Stimulated activated CD8-positive, alpha-beta memory T cell treated with anti-CD3 and anti-CD28 coated beads, Interleukin-7, amount 100 ng/mL, for 24 hours (primary cell): Measurements from ENCODE around the gene GGPS1.
"Not testable (repeated sequence)": the region's sequence is repeated elsewhere in the genome, so short reads cannot be mapped to it uniquely, and the experiment has no call there.

Source experiments
- DNase-seq: peaks from one replicate; pipeline ENCODE4 v3.0.0-alpha.2; 2020; ENCODE audit warnings: low read depth

GGPS1 gene

DNA sequence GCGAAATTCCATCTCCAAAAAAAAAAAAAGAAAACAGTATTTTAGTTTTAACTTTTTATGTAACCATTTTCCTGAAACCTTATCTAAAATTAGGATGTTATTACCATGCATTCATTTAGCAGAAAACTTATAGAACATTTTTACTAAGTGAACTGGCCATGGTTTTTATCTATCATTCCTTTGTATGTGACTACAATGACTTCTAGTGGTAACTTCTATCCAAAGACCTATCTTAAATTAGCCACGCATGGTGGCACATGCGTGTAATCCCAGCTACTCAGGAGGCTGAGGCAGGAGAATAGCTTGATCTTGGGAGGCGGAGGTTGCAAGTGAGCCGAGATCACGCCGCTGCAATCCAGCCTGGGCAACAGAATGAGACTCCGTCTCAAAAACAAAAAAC lies 11.4 kb downstream of the GGPS1 start:
- DNase-seq = no peak

DNA sequence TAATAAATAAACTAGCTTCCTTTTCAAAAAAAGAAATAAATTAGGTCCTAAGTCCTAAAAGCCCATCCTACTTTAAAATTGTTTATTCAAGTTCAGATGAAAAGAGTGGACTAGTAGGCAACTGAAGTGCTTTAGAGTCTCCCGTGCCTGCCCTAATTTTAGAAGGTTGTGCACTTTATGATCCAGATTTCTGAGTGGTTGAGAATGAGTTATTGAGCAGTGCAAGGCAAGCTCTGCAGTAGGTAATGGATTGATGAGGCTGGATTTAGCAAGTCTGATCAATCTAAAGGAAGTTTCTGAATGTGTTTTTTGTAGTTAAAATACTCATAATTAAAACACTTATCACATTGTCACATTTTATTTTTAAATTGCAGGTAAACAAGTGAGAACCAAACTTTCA lies 13.0 kb downstream of the GGPS1 start:
- no peak for DNase-seq

DNA sequence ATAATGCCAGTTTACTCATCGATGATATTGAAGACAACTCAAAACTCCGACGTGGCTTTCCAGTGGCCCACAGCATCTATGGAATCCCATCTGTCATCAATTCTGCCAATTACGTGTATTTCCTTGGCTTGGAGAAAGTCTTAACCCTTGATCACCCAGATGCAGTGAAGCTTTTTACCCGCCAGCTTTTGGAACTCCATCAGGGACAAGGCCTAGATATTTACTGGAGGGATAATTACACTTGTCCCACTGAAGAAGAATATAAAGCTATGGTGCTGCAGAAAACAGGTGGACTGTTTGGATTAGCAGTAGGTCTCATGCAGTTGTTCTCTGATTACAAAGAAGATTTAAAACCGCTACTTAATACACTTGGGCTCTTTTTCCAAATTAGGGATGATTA lies 13.7 kb downstream of the GGPS1 start:
- no peak for DNase-seq

GRCh38 chr1:235342471-235342870 lies 14.1 kb downstream of the GGPS1 start:
- no peak for DNase-seq

- no peak for DNase-seq
Measured at GRCh38 chr1:235343726-235344125, 15.4 kb downstream of the GGPS1 start.

DNA sequence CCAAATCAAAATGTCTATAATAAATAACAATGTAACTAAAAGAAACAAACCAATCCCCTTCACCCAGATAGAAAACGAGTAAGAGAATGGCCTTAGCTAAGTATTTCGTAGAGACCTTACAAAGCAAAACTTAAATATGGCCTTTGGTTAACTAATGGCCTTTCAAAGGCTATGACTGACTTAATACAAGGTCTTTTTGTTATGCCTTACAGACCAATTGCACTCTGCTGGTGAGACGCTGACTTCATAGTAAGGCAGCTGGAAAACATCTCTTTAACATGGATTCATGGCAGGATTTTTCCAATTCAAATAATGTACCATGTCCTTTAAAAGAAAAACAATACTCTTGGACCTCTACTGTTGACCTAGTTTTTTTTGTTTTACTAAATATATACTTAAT lies 23.1 kb downstream of the GGPS1 start:
- no peak for DNase-seq

DNA sequence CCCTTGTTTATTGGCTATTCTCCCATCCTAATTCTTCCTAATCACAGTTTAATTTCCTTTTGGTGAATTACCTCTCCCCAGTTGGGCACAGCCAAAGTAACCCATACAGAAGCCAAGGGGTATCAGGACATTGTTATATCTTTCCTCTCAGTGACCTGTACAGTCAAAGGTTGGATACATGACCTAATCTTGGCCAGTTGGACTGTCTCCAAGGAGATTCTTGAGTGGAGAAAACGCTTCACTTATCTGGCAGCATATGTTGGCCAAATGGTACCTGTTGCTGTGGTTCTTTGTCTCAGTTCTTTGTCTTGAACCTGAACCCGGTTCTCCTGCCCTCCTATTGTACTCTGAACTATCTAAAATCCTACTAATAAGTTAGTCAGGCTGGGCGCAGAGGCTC lies 23.5 kb downstream of the GGPS1 start:
- DNase-seq = no peak

DNA sequence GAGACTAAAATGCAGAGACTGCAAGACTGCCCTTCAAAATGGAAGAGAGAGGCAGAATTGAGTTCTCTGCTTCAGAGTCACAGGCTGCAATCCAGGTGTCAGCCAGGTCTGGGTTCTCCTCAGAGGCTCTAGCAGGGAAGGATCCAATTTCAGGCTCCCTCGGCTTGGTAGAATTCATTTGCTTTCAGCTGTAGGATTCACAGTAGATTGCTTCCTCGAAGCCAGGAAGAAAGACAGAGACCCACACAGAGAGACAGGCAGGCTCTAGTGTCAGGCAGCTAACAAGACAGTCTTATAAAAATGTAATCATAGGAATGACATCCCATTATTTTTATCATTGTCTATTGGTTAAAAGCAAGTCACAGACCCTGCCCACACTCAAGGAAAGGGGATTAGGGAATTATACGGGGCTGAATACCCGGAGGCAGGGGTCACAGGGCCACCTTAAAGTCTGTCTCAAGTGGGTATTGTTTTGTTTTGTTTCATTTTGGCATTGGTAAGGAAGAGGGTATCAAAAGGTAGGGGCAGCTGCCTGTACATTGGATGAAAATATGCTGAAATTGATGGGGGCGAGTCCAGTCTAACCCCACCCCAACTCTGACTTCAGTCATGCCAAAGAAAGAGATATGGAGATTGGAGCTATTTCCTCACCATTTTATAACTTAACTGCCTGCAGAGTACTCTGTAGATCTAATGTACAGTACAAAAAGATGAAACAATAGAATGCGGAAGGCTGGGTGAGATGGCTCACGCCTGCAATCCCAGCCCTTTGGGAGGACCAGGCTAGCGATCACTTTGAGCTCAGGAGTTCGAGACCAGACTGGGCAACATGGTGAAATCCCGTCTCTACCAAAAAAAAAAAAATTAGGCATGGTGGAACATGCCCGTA lies 29.4 kb downstream of the GGPS1 start:
- no peak for DNase-seq

DNA sequence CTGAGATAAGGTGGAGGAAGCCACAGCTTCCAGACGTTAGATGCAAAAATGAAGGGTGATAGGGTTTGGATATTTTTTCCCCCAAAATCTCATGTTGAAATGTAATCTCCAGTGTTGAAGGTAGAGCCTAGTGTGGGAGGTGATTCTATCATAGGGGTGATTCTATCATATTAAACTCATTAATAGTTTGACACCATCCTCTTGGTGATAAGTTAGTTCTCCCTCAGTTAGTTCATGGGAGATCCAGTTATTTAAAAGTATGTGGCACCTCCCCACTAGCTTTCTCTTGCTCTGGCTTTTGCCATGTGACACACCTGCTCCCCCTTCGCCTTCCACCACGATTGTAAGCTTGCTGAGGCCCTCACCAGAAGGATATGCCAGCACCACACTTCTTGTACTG lies 30.5 kb downstream of the GGPS1 start:
- no peak for DNase-seq

DNA sequence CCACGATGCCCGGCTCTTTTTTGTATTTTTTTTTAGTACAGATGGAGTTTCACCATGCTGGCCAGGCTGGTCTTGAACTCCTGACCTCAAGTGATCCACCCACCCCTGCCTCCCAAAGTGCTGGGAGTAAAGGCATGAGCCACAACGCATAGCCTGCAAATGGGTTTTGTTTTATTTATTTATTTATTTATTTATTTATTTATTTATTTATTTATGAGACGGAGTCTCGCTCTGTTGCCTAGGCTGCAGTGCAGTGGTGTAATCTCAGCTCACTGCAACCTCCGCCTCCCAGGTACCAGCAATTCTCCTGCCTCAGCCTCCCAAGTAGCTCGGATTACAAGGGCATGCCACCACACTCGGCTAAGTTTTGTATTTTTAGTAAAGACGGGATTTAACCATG lies 35.8 kb downstream of the GGPS1 start:
- not testable (repeated sequence) for DNase-seq

- DNase-seq = no peak
Measured at GRCh38 chr1:235366286-235366685, 37.9 kb downstream of the GGPS1 start.

- peak; percentile 77 for DNase-seq
Measured at GRCh38 chr1:235367000-235367908, 38.9 kb downstream of the GGPS1 start, which contains the start of gene TBCE. Gene TBCE, plus strand, starts transcription at chr1:235367427. Its CDS starts 12,623 bp downstream, at chr1:235380050.

- no peak for DNase-seq
Measured at GRCh38 chr1:235368428-235368827, 40.1 kb downstream of the GGPS1 start.

- no peak for DNase-seq
Measured at GRCh38 chr1:235369802-235370201, 41.4 kb downstream of the GGPS1 start.

DNA sequence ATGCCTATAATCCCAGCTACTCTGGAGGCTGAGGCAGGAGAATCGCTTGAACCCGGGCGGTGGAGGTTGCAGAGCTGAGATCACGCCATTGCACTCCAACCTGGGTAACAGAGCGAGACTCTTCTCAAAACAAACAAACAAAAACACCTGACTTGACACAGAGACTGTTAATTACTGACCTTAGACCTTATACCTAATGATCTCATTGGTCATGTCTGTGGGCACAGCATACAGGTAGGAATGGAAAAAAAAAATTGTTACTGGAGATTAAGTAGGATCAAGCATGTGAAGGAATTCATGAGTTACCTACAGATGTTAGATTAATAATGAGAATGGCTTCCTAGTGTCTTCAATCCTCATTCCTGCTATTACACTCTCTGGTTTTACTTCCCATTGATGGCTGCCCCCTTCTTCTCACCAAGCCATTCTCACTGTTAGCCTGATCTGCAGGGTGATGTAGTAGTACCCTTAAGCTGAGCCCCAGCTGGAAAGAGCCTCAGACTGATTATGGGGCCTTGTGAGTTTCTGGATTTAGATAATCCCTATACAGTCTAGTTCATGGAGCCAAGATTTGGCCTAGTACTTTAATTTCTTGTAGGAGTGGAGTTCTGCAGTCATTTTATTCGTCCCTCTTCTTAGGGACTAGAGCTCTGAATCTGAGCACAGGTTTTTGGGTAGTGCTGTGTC lies 47.7 kb downstream of the GGPS1 start:
- DNase-seq = no peak

DNA sequence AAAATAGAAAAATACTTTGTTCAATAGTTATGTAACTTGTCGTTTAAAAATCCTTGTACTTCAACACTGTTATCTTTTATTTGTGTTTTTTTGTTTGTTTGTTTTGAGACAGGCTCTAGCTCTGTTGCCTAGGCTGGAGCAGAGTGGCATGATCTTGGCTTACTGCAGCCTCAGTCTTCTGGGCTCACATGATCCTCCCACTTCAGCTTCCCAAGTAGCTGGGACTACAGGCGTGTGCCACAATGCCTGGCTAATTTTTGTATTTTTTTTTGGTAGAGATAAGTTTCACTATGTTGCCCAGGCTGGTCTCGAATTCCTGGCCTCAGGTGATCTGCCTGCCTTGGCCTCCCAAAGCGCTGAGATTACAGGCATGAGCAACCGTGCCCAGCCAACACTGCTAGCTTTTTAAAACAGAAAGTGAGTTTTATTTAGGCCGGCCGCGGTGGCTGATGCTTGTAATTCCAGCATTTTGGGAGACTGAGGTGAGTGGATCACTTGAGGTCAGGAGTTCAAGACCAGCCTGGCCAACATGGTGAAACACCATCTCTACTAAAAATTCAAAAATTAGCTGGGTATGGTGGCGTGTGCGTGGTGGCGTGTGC lies 49.9 kb downstream of the GGPS1 start:
- not testable (repeated sequence) for DNase-seq

DNA sequence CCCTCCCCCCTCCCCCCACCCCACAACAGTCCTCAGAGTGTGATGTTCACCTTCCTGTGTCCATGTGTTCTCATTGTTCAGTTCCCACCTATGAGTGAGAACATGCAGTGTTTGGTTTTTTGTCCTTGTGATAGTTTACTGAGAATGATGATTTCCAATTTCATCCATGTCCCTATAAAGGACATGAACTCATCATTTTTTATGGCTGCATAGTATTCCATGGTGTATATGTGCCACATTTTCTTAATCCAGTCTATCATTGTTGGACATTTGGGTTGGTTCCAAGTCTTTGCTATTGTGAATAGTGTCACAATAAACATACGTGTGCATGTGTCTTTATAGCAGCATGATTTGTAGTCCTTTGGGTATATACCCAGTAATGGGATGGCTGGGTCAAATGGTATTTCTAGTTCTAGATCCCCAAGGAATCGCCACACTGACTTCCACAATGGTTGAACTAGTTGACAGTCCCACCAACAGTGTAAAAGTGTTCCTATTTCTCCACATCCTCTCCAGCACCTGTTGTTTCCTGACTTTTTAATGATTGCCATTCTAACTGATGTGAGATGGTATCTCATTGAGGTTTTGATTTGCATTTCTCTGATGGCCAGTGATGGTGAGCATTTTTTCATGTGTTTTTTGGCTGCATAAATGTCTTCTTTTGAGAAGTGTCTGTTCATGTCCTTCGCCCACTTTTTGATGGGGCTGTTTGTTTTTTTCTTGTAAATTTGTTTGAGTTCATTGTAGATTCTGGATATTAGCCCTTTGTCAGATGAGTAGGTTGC lies 53.8 kb downstream of the GGPS1 start:
- not testable (repeated sequence) for DNase-seq

DNA sequence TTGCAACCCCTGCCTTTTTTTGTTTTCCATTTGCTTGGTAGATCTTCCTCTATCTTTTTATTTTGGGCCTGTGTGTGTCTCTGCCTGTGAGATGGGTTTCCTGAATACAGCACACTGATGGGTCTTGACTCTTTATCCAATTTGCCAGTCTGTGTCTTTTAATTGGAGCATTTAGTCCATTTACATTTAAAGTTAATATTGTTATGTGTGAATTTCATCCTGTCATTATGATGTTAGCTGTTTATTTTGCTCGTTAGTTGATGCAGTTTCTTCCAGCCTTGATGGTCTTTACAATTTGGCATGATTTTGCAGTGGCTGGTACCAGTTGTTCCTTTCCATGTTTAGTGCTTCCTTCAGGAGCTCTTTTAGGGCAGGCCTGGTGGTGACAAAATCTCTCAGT lies 57.3 kb downstream of the GGPS1 start:
- not testable (repeated sequence) for DNase-seq

DNA sequence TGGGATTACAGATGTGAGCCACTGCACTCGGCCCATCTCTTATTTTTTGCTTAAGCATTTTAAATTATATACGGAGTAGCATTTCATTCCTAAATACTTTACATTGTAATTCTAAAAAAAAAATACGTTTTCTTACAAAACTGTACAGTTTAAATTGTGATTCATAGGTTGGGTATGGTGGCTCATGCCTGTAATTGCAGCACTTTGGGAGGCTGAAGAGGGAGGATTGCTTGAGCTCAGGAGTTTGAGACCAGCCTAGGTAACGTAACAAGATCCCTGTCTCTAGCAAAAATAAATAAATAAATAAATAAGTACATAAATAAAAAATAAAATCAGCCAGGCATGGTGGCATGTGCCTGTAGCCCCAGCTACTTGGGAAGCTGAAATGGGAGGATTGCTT lies 63.5 kb downstream of the GGPS1 start:
- no peak for DNase-seq
